ENCODE measurements around the gene STAB2.

STAB2 gene

DNA sequence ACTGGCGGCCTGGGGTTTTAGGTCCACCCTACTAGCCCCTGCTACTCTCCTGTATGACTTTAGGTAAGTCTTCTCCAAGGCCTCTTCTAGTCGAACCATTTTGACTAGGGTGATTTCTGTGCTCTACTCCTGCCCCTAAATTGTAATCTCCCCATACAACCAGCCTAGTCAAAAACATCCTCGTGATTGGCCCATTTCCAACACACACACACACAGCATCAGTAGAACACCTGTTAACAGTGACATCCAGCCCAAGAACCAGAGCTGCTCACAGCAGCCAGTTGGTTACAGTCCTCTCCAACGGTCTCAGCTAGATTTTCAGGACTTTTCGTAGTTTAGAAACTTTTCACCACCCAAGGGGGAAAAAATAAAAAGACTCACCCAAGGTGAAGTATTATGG lies 223.0 kb downstream of the STAB2 start:
- no peak for TF ChIP-seq ZNF274 (IDR thresholded peaks at IDR 0.05; ENCODE audit: low read depth, low read length)

GRCh38 chr12:103811791-103812190 lies 224.7 kb downstream of the STAB2 start:
- H3K4me3 ChIP-seq (ENCODE audit: low read length): no peak overlapping the region
- no peak for TF ChIP-seq ZNF274 (IDR thresholded peaks at IDR 0.05; ENCODE audit: low read depth, low read length)

More for the DNA sequence above, 223.0 kb downstream of the STAB2 start:
- H3K4me3 ChIP-seq (ENCODE audit: low read length): no peak overlapping the region

- no peak overlapping the region for H3K4me3 ChIP-seq (ENCODE audit: low read length)
- TF ChIP-seq ZNF274 (IDR thresholded peaks at IDR 0.05; ENCODE audit: low read depth, low read length): no peak
These were observed 225.7 kb downstream of the STAB2 start for GRCh38 chr12:103812789-103813188.

GRCh38 chr12:103813426-103813825 lies 226.4 kb downstream of the STAB2 start:
- H3K4me3 ChIP-seq (ENCODE audit: low read length): no peak overlapping the region
- TF ChIP-seq ZNF274 (IDR thresholded peaks at IDR 0.05; ENCODE audit: low read depth, low read length): no peak

DNA sequence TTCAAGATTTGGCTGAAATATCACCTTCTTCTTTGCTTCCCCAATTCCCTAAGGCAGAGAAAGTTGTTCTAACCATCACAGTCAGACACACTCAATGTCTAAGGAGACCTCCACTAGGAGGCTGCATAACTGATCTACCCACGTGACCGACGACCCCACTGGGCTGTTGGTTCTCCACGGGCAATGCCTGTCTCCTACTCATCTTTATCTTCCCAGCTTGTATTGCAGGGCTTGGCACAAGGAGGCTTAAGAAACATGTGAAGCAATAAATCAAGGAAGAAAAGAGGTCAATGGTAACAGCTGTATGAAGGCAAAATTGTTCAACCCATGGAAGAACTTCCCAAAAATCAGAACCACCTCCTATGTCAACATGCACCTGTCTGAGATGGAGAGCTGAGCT lies 226.9 kb downstream of the STAB2 start:
- no peak for TF ChIP-seq ZNF274 (IDR thresholded peaks at IDR 0.05; ENCODE audit: low read depth, low read length)
- no peak overlapping the region for H3K4me3 ChIP-seq (ENCODE audit: low read length)

DNA sequence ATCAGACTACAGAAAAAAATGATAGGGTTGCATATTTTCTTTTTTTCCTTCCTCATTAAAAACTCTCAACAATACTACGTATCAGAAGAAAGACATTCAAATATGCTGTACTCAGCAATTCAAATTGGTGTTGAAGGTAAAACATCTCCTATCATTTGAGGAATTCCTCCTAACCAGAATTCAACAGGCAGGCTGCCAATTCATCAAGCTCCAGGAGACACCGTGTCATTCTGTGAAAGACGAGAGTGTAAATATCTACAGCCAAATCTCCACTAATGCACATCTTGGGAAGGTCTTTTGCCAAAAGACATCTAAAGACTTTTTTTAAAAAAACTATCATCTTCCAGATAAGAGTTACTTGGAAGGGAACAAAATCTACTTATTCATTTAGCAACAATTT lies 227.4 kb downstream of the STAB2 start:
- H3K4me3 ChIP-seq (ENCODE audit: low read length): no peak overlapping the region
- no peak for TF ChIP-seq ZNF274 (IDR thresholded peaks at IDR 0.05; ENCODE audit: low read depth, low read length)

Measured in GM08714 (cell line).